H1 (cell line): ENCODE measurements around the gene C2. TPM values are rescaled to one million over a fixed set of nuclear protein-coding genes. Genes with fewer than 3 reads are reported as not detected.
A peak's percentile ranks its signal among the peaks of the same experiment; 100 is the strongest.

Experiments used
- ASH2L ChIP-seq: fragments of 200-600, 300-600 bp; sonication (generic); IDR thresholded peaks from one replicate; pipeline ENCODE4 v1.7.1; 2017; ENCODE audit warnings: low read length
- ATF2 ChIP-seq: IDR thresholded peaks from 2 replicates; pipeline ENCODE4 v1.6.1; 2012; ENCODE audit warnings: low read length, inconsistent platforms
- ATF3 ChIP-seq: IDR thresholded peaks from 2 replicates; pipeline ENCODE4 v1.6.1; 2011; ENCODE audit warnings: low read depth, mild to moderate bottlenecking, low read length; ENCODE audit not compliant: insufficient read depth
- BACH1 ChIP-seq: IDR thresholded peaks from 2 replicates; pipeline ENCODE4 v1.6.1; 2012; ENCODE audit warnings: low read length, improper control_type of control experiment
- BRCA1 ChIP-seq: IDR thresholded peaks from 2 replicates; pipeline ENCODE4 v1.6.1; 2012; ENCODE audit warnings: low read depth, low read length, improper control_type of control experiment
- CEBPB ChIP-seq: IDR thresholded peaks from 2 replicates; pipeline ENCODE4 v1.6.1; 2012; ENCODE audit warnings: low read depth, low read length
- CHD2 ChIP-seq: IDR thresholded peaks from 2 replicates; pipeline ENCODE4 v1.6.1; 2012; ENCODE audit warnings: low read length, improper control_type of control experiment
- E2F6 ChIP-seq: IDR thresholded peaks from 2 replicates; pipeline ENCODE4 v1.6.1; 2012; ENCODE audit warnings: inconsistent platforms
- EGR1 ChIP-seq: IDR thresholded peaks from 2 replicates; pipeline ENCODE4 v1.6.1; 2011; ENCODE audit warnings: low read depth, low read length, borderline replicate concordance
- EP300 ChIP-seq, 2 experiments: IDR thresholded peaks; 1 replicate in 1 of 2; 2 replicates in 1 of 2; pipeline ENCODE4 v1.6.1; 2011 to 2012; ENCODE audit warnings: low read depth in 2 of 2, low read length in 2 of 2, mild to moderate bottlenecking in 2 of 2, borderline replicate concordance in 1 of 2, inconsistent platforms in 1 of 2, moderate library complexity in 1 of 2
- GABPA ChIP-seq: IDR thresholded peaks from 2 replicates; pipeline ENCODE4 v1.6.1; 2011; ENCODE audit warnings: mild to moderate bottlenecking, low read length, moderate library complexity, borderline replicate concordance; ENCODE audit not compliant: insufficient read depth
- JUND ChIP-seq: IDR thresholded peaks from 2 replicates; pipeline ENCODE4 v1.6.1; 2011; ENCODE audit warnings: mild to moderate bottlenecking, improper control_type of control experiment, low read length
- KDM1A ChIP-seq: fragments of 200-600, 300-600 bp; sonication (generic); IDR thresholded peaks from 2 replicates; pipeline ENCODE4 v1.7.1; 2016; ENCODE audit warnings: mild to moderate bottlenecking, low read length, borderline replicate concordance
- NANOG ChIP-seq: IDR thresholded peaks from 2 replicates; pipeline ENCODE4 v1.6.1; 2011; ENCODE audit warnings: low read length, low read depth, mild to moderate bottlenecking, inconsistent platforms; ENCODE audit not compliant: insufficient read depth, poor library complexity, severe bottlenecking
- NRF1 ChIP-seq: IDR thresholded peaks from 2 replicates; pipeline ENCODE4 v1.6.1; 2011; ENCODE audit warnings: mild to moderate bottlenecking, low read depth, low read length, improper control_type of control experiment
- PHF8 ChIP-seq: fragments of 200-600 bp; sonication (generic); conservative IDR thresholded peaks from 2 replicates; pipeline ENCODE4 v1.7.1; 2012; ENCODE audit warnings: low read depth, mild to moderate bottlenecking, inconsistent platforms, low read length, moderate library complexity
- POLR2A ChIP-seq, 2 experiments: IDR thresholded peaks; 1 replicate in 1 of 2; 2 replicates in 1 of 2; pipeline ENCODE4 v1.6.1; 2011; ENCODE audit warnings: low read depth in 2 of 2, low read length in 2 of 2, mild to moderate bottlenecking in 2 of 2; ENCODE audit errors: control extremely low read depth in 1 of 2
- POLR2AphosphoS5 ChIP-seq: IDR thresholded peaks from 2 replicates; pipeline ENCODE4 v1.6.1; 2011; ENCODE audit warnings: low read depth, low read length
- SP1 ChIP-seq: IDR thresholded peaks from 2 replicates; pipeline ENCODE4 v1.6.1; 2011; ENCODE audit warnings: low read depth, low read length
- TAF7 ChIP-seq: optimal IDR thresholded peaks from 2 replicates; pipeline ENCODE3; 2011; ENCODE audit warnings: low read depth, mild to moderate bottlenecking, inconsistent platforms, low read length, moderate library complexity, borderline replicate concordance
- TBP ChIP-seq: IDR thresholded peaks from 2 replicates; pipeline ENCODE4 v1.6.1; 2011; ENCODE audit warnings: low read depth, low read length, improper control_type of control experiment
- YY1 ChIP-seq: IDR thresholded peaks from 2 replicates; pipeline ENCODE4 v1.6.1; 2011; ENCODE audit warnings: low read depth, mild to moderate bottlenecking, low read length
- polyA plus RNA-seq, 7 experiments: library from polyadenylated mRNA; depleted of rRNA in 3 of 7; stranded (reverse) in 5 of 7; unstranded in 2 of 7; fragments of >200 nt in 5 of 7; fragments of 200-250 nt in 2 of 7; gene quantifications; 1 replicate in 5 of 7; 2 replicates in 1 of 7; 4 replicates in 1 of 7; pipeline versions ENCODE4 v1.2.1 to v1.2.3, GENCODE V29; 2011 to 2013; ENCODE audit warnings: missing spikeins in 2 of 7, mixed read lengths in 2 of 7
- total RNA-seq: library from RNA; stranded (reverse); fragmentation: NEBNext Ultra II Directional; extraction: Animal tissue kit (Norgen Biotek cat#: 25700); gene quantifications from 2 replicates; pipeline ENCODE4 v1.2.1, GENCODE V29; 2021

Gene C2
- total and polyA plus RNA-seq, 2 of the 8 experiments (the other 6 are each of a cell fraction or from before 2014, with no cell fraction given): 0.26 to 0.38 TPM

GRCh38 chr6:31971993-31972708 lies 44.6 kb downstream of the C2 start, which contains the start of gene DXO (continued):
- TF ChIP-seq TAF7 (peak; percentile 63), CHD2 (peak; percentile 25; the same call in 1 of the 2 replicates), KDM1A (no peak), EP300 (IDR thresholded peaks at IDR 0.05; ENCODE audit: borderline replicate concordance in 1 of 2, low read depth in 2 of 2, low read length in 2 of 2) (no peak), BRCA1 (peak; percentile 46; the same call in 1 of the 2 replicates), EGR1 (peak; percentile 48; the same call in 1 of the 2 replicates), CEBPB (peak; percentile 95), POLR2AphosphoS5 (peak; percentile 68; the same call in 1 of the 2 replicates), PHF8 (peak; percentile 75), ASH2L (peak; percentile 100), POLR2A (IDR thresholded peaks at IDR 0.05; ENCODE audit: control extremely low read depth in 1 of 2, low read depth in 2 of 2, low read length in 2 of 2) (peak in 1 of 2 experiments; percentile 79; a peak in 2 of 3 replicates), ATF2 (peak; percentile 61; the same call in 1 of the 2 replicates), GABPA (peak; percentile 81), BACH1 (peak; percentile 77), E2F6 (peak; percentile 63), JUND (no peak), NANOG (no peak), SP1 (peak; percentile 6; the same call in 1 of the 2 replicates), TBP (peak; percentile 57), ATF3 (peak; percentile 90), YY1 (peak; percentile 15; the same call in 1 of the 2 replicates), NRF1 (no peak)
